ENCODE results near the gene PSMA5.

GRCh38 chr1:109369167-109369746 is 57.0 kb downstream of the PSMA5 start:
- TF ChIP-seq, protein P1, sequence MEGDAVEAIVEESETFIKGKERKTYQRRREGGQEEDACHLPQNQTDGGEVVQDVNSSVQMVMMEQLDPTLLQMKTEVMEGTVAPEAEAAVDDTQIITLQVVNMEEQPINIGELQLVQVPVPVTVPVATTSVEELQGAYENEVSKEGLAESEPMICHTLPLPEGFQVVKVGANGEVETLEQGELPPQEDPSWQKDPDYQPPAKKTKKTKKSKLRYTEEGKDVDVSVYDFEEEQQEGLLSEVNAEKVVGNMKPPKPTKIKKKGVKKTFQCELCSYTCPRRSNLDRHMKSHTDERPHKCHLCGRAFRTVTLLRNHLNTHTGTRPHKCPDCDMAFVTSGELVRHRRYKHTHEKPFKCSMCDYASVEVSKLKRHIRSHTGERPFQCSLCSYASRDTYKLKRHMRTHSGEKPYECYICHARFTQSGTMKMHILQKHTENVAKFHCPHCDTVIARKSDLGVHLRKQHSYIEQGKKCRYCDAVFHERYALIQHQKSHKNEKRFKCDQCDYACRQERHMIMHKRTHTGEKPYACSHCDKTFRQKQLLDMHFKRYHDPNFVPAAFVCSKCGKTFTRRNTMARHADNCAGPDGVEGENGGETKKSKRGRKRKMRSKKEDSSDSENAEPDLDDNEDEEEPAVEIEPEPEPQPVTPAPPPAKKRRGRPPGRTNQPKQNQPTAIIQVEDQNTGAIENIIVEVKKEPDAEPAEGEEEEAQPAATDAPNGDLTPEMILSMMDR (conservative IDR thresholded peaks at IDR 0.05; ENCODE audit: low read length): no peak
- no peak for TF ChIP-seq EZH2phosphoT487 (IDR thresholded peaks at IDR 0.05; ENCODE audit: borderline replicate concordance)

Data from Loucy (cell line).